Stimulated activated CD4-positive, alpha-beta T cell treated with anti-CD3 and anti-CD28 coated beads, Interleukin-2, amount 100 ng/mL, for 4 hours (primary cell): ENCODE measurements around the gene FREY1.

ENCODE experiments used
- DNase-seq: peaks from one replicate; pipeline ENCODE4 v3.0.0-alpha.2; 2020; ENCODE audit warnings: low read depth

The FREY1 gene

DNA sequence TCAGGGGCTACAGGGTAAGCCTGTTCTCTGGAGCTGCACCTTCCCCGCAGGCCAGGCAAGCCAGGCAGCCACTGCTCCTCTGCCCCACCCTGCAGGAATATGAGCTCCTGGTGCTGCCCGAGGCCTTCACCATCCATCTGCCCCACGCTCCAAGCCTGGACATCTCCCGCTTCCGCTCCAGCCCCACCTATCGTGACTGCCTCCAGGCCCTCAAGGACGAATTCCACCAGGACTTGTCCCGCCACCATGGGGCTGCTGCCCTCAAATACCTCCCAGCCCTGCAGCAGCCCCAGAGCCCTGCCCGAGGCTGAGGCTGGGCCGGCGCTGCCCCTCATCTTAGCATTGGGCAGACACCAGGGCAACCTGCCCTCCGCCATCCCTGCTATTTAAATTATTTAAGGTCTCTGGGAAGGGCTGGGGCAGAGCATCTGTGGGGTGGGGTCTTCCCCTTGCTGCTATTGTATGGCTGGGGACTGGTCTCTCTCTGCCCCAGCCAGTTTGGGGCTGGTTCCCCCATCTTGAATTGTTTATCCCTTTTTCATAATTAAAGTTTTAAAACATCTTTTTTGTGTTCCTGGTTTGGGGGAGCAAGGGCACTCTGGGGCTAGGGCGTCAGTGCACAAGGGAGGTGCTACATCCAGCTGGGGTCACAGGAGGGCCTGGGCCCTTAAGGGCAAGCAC, 21.6 kb upstream of the FREY1 start:
- no peak for DNase-seq

DNA sequence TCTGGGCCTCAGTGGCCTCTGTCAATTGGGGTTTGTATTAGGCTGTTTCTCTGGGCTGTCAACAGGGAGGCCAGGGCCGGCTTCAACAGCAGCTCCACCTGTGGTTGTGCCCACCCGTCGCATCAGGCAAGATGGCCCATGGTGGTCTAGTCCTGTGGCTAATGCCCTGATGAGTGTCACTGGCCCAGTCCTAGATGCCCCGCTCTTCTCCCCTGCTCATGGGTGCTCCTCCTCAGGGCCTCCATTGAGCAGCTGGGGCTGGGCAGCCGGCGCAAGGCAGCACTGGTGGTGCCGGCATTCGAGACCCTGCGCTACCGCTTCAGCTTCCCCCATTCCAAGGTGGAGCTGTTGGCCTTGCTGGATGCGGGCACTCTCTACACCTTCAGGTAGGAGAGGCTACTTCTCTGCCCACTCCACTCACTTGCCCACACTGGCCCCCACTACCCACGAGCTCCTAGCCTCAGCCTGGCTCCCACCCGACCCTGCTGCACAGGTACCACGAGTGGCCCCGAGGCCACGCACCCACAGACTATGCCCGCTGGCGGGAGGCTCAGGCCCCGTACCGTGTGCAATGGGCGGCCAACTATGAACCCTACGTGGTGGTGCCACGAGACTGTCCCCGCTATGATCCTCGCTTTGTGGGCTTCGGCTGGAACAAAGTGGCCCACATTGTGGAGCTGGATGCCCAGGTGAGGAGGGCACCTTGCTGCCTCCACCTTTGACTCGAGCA, 20.8 kb upstream of the FREY1 start:
- DNase-seq = no peak

DNA sequence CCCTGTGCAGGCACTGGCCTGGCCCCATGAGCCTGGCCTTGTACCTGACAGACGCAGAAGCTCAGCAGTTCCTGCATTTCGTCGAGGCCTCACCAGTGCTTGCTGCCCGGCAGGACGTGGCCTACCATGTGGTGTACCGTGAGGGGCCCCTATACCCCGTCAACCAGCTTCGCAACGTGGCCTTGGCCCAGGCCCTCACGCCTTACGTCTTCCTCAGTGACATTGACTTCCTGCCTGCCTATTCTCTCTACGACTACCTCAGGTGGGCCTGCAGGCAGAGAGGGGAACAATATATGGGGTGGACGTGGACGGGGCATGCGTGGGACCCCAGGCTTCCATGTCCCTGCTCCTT, 20.2 kb upstream of the FREY1 start:
- no peak for DNase-seq

DNA sequence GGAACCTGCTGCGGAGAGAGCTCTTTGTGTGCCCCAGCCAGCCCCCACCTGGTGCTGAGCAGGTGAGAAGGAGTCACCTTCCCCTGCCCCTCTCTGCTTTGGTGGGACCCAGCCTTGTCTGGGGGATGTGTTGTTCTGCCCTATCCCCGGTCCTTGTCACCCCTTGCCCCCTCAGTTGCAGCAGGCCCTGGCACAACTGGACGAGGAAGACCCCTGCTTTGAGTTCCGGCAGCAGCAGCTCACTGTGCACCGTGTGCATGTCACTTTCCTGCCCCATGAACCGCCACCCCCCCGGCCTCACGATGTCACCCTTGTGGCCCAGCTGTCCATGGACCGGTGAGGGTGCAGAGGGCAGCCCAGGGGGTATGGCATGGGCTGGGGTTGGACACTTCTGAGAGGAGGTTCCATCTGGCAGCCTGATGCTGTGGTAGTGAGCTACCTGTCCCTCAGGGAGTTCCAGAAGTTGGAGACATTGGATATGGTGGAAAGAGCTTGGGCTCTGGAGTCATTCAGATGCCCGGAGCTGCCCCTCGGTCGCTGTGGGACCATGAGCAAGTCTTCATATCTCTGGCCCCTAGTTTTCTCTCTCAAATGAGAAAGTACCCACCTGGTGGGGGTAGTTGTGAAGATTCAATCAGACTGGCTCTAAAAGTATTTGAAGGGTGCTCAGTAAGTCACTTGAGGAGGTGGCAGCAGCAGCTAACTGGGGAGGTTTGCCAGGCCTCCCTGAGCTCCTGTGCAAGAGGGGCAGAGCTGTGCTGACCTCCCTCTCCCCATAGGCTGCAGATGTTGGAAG, 19.7 kb upstream of the FREY1 start:
- DNase-seq = no peak

DNA sequence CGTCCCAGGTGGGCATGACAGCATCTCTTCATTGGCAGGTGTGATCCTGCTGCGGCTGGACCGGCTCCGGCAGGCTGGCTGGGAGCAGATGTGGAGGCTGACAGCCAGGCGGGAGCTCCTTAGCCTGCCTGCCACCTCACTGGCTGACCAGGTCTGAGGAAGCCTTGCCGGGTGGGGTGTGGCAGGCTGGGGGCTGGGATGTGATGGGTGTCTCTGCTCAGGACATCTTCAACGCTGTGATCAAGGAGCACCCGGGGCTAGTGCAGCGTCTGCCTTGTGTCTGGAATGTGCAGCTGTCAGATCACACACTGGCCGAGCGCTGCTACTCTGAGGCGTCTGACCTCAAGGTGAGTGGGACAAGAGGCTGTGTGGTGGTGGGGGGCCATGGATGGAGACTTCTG, 18.9 kb upstream of the FREY1 start:
- no peak for DNase-seq

DNA sequence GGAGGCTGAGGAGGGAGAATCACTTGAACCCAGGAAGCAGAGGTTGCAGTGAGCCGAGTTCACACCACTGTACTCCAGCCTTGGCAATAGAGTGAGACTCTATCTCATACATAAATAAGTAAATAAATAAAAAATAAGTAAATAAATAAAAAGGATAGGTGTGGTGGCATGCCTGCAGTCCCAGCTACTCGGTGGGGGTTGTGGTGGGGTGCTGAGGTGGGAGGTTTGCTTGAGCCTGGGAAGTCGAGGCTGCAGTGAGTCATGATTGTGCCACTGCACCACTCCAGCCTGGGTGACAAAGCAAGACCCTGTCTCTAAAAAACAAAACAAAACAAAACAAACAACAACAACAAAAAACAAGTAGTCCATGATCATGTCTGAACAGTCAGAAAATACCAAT, 18.5 kb upstream of the FREY1 start:
- DNase-seq = no peak

DNA sequence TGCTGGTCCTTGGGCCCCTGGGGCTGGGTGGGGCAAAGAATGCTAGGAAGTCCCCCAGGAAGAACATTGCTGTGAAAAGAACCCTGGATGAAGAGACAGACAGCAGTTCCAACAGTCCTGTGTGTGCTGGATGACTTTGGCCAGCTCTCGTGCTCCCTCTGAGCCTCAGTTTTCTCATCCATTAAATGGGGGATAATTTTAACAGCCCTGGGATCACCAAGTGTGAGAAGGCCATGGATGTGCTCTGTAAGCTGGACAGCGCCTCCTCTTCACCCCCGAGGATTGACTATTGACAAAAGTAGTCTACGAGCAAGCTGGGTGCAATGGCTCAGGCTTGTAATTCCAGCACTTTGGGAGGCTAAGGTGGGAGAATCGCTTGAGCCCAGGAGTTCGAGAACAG, 17.9 kb upstream of the FREY1 start:
- DNase-seq = no peak

DNA sequence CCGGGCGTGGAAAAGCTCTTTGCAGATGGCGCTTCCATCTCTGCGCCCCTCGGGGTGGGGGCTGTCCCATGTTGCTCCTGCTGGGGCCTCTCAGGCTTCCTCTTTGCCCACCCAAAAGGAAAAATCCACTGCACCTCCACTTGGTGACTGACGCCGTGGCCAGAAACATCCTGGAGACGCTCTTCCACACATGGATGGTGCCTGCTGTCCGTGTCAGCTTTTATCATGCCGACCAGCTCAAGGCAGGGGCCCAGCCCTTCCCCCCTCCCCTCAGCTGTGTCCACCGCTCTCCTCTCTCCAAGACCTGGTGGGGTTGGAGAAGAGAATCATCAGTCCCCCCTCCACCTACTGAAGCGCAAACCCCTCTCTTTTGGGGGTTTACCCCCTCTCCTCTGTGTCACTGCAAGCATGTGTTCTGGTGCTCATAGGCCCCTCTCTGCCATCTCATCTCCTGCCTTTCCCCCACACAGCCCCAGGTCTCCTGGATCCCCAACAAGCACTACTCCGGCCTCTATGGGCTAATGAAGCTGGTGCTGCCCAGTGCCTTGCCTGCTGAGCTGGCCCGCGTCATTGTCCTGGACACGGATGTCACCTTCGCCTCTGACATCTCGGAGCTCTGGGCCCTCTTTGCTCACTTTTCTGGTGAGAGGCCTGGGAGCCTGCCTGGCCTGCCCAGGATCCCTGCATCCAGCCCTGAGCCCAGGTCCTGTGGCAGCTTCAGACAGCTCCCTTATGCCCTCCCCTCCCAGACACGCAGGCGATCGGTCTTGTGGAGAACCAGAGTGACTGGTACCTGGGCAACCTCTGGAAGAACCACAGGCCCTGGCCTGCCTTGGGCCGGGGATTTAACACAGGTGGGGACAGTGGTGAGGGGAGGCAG, 17.2 kb upstream of the FREY1 start:
- DNase-seq = no peak

DNA sequence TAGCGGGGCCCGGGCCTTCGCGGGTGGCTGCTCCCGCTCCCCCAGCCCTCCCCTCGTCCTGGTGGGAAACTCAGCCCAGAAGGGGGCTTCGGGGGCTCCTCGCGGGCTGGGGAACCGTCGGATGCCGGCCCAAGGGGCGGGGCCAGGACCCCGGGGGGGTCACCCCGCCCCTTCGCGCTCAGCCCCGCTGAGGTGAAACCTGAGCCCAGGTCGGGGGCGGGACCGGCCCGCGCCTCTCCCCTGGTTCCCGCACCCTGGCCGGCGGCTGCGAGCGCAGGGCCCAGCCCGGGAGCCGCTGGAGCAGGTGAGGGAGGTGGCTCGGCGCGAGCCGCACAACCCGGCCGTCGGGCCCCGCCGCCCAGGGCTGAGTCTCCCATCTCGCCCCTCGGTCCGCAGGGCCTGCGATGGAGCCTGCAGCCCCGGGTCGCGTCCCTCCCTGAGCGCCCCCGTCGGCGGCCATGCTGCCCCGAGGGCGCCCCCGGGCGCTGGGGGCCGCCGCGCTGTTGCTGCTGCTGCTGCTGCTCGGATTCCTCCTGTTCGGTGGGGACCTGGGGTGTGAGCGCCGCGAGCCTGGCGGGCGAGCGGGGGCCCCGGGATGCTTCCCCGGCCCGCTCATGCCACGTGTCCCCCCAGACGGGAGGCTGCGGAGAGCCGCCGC, 15.5 kb upstream of the FREY1 start, which contains the start of gene LARGE2:
TSS of gene LARGE2 (plus strand) at position 232 of the 658 bp plus-strand sequence. CDS start at position 459, 227 bp downstream.
- DNase-seq = no peak

DNA sequence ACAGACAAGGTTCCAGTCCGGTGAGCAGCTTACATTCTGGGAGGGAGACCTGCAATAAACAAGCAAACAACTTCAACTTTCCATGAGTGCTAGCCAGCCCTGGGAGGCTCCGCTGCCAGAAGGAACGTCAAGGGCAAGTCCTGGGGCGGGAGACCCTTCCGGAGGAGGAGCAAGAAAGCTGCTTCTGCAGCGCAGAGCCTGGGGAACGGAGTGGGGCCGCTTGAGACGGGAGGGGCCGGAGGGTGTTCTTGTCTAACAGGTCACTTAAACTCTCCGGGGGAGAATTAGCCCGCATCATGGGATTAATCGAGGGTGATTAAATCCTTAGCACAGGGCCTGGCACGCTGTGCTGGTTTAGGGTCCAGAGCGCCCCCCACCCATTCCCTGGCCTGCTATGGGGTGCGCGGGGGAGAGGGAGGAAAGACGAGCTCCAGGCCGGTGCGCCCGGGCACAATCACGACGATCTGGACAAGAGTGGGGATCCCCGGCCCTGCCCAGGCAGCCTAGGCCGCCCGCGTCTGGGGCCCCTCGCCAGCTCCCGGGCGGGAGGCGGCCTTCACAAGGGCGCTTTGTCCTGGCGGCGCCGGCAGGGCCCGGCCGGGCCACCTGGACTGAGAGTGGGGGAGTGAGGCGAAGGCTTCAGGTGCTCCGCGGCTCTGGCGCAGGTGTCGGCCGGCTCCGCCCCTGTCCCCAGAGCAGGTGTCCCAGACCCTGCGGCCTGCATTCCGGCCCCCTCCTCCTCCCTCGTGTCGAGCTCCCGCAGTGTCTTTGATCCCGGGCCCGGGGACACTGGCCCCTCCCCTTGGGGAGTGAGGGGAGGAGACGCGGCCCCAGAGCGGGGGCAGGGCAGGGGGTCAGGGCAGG, 14.7 kb upstream of the FREY1 start:
- no peak for DNase-seq

DNA sequence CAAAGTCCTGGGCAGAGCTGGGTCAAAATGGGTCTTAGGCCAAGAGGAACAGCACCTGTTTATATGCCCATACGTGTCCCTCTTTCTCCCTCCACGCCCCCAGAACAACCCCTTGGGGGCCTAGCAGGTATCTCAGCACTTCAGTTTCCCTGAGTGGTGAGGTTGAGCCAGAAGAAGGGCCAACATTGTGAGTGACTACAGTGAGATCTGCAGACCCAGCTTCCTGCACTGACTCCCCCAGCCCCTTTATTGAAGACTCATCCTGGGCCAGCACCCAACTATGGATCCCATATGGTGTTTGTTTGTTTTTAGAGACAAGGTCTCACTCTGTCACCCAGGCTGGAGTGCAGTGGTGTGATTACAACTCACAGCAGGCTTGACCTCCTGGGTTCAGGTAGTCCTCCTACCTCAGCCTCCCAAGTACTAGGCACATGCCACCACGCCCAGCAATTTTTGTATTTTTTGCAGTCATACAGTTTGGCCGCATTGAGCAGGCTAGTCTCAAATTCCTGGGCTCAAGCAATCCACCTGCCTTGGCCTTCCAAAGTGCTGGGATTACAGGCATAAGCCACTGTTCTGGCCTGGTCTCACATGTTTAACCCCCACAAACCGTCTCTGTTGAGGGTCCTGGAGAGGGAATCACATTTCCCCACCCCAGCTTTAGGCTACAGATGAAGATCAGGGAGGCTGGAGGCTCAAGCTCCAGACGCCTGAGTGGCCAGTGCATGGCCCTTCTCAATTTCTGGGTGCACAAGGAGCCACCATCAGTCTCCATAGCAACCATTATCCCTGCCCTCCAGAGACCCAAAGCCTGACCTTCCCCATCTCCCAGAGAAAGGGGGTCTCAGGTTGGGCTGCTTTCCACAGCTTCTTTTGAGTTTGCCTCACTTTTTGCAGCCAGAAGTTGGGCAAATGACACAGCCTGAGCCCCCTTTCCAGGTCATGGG, 13.7 kb upstream of the FREY1 start:
- no peak for DNase-seq

DNA sequence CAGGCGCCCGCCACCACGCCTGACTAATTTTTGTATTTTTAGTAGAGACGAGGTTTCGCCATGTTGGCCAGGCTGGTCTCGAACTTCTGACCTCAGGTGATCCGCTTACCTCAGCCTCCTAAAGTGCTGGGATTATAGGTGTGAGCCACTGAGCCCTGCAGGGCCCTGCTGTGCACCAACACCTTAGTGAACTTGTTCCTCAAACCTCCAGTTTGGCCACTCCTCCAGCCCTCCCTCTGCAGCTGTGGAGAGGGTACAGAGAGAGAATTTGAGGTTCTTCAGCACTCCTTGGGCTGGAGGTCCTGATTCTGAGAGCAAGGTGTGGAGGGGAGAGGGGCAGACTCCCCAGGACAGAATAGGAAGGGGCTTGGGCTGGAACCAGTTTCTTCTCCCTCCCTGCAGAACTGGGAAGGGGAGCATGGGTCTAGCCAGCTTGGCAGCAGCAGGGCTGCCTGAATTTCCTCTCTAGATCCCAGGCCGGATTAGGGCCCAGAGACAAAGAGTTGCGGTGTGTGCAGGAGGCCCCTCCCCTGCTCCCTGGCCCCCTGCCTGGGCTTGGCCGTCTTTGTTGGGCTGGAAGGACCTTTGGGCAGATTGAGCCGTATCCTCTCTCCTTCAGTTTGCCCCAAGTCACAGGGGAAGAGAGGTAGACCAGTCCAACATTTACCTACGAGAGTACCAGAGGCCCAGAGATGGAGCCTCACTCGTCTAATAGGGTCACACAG, 12.9 kb upstream of the FREY1 start:
- no peak for DNase-seq

DNA sequence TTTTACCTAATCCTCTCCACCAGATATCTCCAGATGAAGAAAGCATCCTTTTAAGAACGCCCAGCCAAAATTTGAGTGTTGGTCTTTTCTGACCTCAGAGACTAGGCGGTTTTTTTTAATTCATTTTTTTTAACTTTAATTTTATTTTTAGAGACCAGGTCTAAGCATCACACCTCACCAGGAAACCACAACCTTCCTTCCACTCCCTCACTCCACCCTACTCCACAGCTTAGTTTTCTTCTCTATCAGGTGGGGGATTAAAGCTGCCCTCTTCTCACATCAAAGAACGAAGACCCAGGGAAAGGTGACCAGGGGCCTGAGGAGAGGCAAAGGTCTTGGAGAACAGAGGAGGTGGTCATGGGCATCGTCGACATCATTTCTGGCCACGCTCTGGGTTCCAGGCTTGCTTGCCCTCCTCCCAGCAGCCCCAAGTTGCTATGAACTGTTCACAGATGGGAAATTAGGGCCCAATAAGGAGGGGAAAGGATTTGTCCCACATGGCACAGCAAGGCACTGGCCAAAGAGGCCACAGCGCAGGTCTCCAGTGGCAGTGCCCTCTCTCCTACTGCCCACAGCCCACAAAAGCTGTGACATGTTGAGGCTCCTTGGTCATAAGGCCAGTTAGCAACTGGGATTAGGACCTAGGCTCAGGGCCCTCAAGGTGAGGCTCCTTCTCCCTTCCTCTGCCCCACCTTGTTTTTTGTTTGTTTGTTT, 12.0 kb upstream of the FREY1 start:
- DNase-seq = no peak

DNA sequence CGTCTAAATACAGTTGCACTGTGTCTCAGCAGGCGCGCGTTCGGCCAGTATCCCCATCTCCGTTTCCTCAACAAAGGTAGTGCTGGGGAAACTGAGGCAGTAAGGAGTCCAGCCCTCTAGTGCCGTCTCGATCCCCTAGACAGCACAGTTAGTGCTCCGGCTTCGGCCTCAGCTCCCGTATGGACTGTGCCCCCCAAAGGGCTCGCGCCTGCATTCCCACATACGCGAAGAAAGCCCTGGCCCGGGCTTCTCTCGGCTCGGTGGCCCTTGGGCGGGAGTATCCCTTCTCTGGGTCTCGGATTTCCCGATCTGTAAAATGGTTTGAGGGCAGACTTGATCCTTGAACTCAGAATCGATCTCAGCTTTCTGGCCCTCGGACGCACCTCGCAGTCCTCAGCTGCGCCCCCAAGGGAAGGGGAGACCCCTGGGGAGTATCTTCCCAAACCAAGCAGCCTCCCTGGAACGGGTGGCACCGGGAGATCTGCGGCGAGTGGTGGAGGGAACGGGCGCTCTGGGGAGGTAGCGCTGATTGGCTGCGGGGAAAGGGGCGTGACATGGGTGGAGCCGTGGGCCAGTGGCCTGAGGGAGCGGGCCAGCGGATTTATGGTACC, 11.4 kb upstream of the FREY1 start:
- DNase-seq = peak; percentile 34

DNA sequence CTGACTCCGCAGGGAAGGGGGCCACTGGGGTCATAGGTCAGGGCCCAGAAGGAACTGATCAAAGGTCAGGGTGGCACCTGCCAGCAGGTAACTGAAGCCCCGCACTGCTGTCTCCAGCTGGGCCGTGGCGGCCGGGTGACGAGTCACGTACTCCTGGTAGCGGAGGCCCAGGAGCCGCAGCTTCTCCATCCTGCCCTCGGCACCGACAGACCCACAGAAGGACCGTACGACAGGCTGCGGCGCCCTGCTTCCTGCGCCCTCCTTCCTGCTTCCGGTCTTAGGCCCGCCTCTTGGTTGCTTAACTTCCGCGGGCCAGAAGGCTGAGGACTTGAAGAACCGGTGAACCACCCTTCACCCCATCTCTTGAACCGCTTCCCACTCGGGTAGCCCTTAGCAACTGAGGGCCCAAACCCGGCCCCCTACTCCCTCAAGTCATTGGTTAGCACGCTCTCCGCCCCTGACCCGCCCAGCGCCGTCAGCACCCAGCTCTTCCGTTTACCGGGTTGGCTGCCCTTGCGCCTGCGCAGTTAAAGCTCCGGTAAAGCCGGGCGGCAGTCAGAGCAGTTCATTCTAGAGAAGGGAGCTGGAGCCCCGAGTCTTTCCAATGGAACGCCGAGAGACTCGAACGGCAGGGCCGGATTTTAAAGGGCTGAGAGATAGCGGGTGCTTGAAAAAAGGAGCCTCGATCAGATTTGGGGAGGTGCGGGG, 10.7 kb upstream of the FREY1 start, which contains the start of gene PEX16:
TSS of gene PEX16 (minus strand) at position 255 of the 708 bp plus-strand sequence. CDS start at position 189, 66 bp downstream.
- peak; percentile 94 for DNase-seq

DNA sequence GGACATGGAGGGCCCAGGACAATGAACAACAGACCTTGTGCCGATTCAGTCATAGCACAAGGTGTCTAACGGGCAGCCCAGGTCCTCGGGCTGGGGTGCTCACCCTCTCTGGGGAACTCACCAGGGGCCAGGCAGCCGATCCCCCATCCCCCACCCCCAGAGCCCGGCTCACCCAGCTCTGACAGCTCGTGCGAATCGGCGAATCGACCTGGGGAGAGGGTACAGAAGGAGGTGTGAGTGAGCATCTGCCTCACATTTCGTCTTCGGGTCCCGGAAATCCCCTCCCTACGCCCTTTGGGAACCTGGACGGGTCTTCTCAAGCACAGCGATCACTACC, 10.2 kb upstream of the FREY1 start:
- DNase-seq = no peak

DNA sequence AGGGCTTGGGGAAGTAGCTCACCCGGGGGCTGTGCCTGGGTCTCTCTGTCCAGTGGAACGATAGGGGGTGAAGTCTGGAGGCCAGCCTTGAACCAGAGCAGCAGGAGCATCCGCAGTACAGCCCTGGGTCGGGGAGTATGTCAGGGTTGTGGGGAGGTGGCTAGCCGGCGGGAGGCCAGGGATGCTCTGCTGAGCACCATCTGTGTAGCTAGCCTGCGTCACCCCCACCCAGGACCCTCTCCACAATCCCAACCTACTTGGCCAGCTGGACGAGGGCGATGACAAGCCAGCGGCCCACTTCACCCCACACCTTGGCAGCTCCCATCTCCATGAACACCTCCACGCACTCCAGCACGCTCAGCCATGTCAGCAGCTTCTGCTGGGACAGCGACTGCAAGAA, 8.4 kb upstream of the FREY1 start:
- no peak for DNase-seq
